GM23338 (cell line): Measurements from ENCODE around the gene CD82. TPM values are rescaled to one million over a fixed set of nuclear protein-coding genes. Genes with fewer than 3 reads are reported as not detected.

Experiments
- ATAC-seq: fragments of 200-7000 bp; cut with Tn5 transposase; 3 replicates; pipeline ENCODE4 v1.9.1; 2020
- DNase-seq: peaks from one replicate; pipeline ENCODE4 v3.0.0-alpha.2; 2015; ENCODE audit warnings: low spot score
- H2AFZ ChIP-seq: fragments of 200-600 bp; sonication (generic); 2 replicates; pipeline ENCODE4 v1.8.0; 2016; ENCODE audit warnings: antibody characterized with exemption, mild to moderate bottlenecking, moderate library complexity
- H3F3A ChIP-seq: fragments of 200-600 bp; sonication (generic); replicated peaks from 2 replicates; pipeline ENCODE4 v1.8.0; 2017; ENCODE audit warnings: antibody characterized with exemption, mixed run types, low read depth
- H3K27ac ChIP-seq: fragments of 200-600 bp; sonication (generic); 2 replicates; pipeline ENCODE4 v1.6.1; 2016; ENCODE audit warnings: low read depth
- H3K27me3 ChIP-seq: fragments of 200-600 bp; sonication (generic); 2 replicates; pipeline ENCODE4 v1.8.0; 2016; ENCODE audit warnings: mild to moderate bottlenecking, mixed run types, moderate library complexity; ENCODE audit not compliant: insufficient read depth
- H3K36me3 ChIP-seq: fragments of 200-600 bp; sonication (generic); 2 replicates; pipeline ENCODE4 v1.8.0; 2016; ENCODE audit warnings: mild to moderate bottlenecking; ENCODE audit not compliant: insufficient read depth
- H3K4me1 ChIP-seq: fragments of 200-600 bp; sonication (generic); 2 replicates; pipeline ENCODE4 v1.8.0; 2016; ENCODE audit warnings: mild to moderate bottlenecking, moderate library complexity; ENCODE audit not compliant: insufficient read depth
- H3K4me2 ChIP-seq: fragments of 200-600 bp; sonication (generic); 2 replicates; pipeline ENCODE4 v1.7.1; 2017; ENCODE audit warnings: mixed run types
- H3K4me3 ChIP-seq: fragments of 200-600 bp; sonication (generic); 2 replicates; pipeline ENCODE4 v1.6.1; 2016; ENCODE audit warnings: mixed run types
- H3K79me2 ChIP-seq: fragments of 200-600 bp; sonication (generic); replicated peaks from 2 replicates; pipeline ENCODE4 v1.8.0; 2017; ENCODE audit warnings: mild to moderate bottlenecking; ENCODE audit not compliant: insufficient read depth
- H3K9me2 ChIP-seq: fragments of 200-600 bp; sonication (generic); 2 replicates; pipeline ENCODE4 v1.8.0; 2017; ENCODE audit not compliant: insufficient read depth
- H4K20me1 ChIP-seq: fragments of 200-600 bp; sonication (generic); replicated peaks from 2 replicates; pipeline ENCODE4 v1.8.0; 2017; ENCODE audit warnings: mild to moderate bottlenecking; ENCODE audit not compliant: insufficient read depth
- H3K27ac Mint-ChIP-seq: 2 replicates; pipeline ENCODE4 v1.8.0; 2020; ENCODE audit warnings: inconsistent platforms, mild to moderate bottlenecking, moderate library complexity, mixed read lengths
- H3K27me3 Mint-ChIP-seq: 3 replicates; pipeline ENCODE4 v1.8.0; 2022; ENCODE audit warnings: low read depth, mild to moderate bottlenecking, moderate library complexity, mixed read lengths, inconsistent platforms; ENCODE audit not compliant: insufficient read depth, poor library complexity
- H3K36me3 Mint-ChIP-seq: 3 replicates; pipeline ENCODE4 v1.8.0; 2021; ENCODE audit warnings: low read depth, mild to moderate bottlenecking, inconsistent platforms, moderate library complexity, mixed read lengths
- H3K4me1 Mint-ChIP-seq: 3 replicates; pipeline ENCODE4 v1.8.0; 2020; ENCODE audit warnings: mild to moderate bottlenecking, inconsistent platforms, mixed read lengths
- H3K4me3 Mint-ChIP-seq: 3 replicates; pipeline ENCODE4 v1.8.0; 2021; ENCODE audit warnings: moderate library complexity, mild to moderate bottlenecking, inconsistent platforms, mixed read lengths
- H3K9me3 Mint-ChIP-seq: 3 replicates; pipeline ENCODE4 v1.8.0; 2020; ENCODE audit warnings: moderate library complexity, mild to moderate bottlenecking, inconsistent platforms, mixed read lengths
- ETS1 ChIP-seq: IDR thresholded peaks from 2 replicates; pipeline ENCODE4 v1.6.1; 2016; ENCODE audit warnings: antibody characterized with exemption
- EZH2 ChIP-seq: fragments of 200-600 bp; sonication (generic); IDR thresholded peaks from one replicate; pipeline ENCODE4 v1.8.0; 2017; ENCODE audit warnings: antibody characterized with exemption, mild to moderate bottlenecking, low read depth; ENCODE audit not compliant: unreplicated experiment
- EZH2phosphoT487 ChIP-seq: fragments of 200-600 bp; sonication (generic); IDR thresholded peaks from one replicate; pipeline ENCODE4 v1.8.1; 2018; ENCODE audit warnings: antibody characterized with exemption; ENCODE audit not compliant: unreplicated experiment
- JUNB ChIP-seq: IDR thresholded peaks from one replicate; pipeline ENCODE4 v1.6.1; 2016; ENCODE audit warnings: antibody characterized with exemption; ENCODE audit not compliant: unreplicated experiment
- polyA plus RNA-seq: library from polyadenylated mRNA; unstranded; fragments of >200 nt; fragmentation: Nextera tagmentation; extraction: Ambion mirVana; gene quantifications from 2 replicates; pipeline ENCODE4 v1.2.1, GENCODE V29; 2016
- total RNA-seq: library from RNA; depleted of rRNA; stranded (reverse); fragments of >200 nt; shearing (Covaris generic); gene quantifications from 2 replicates; pipeline ENCODE4 v1.2.3, GENCODE V29; 2014
- TF ChIP-seq, protein P1 (sequence below), 2 experiments: fragments of 200-600 bp in 1 of 2; sonication (generic) in 1 of 2; conservative IDR thresholded peaks; 2 replicates each; pipeline versions ENCODE4 v1.5.1 to v1.6.1; 2016 to 2017; ENCODE audit warnings: antibody characterized with exemption in 2 of 2, low read depth in 2 of 2, mild to moderate bottlenecking in 2 of 2, moderate library complexity in 1 of 2
- TF ChIP-seq, protein P2 (sequence below): fragments of 250-450 bp; sonication (Bioruptor Pico); IDR thresholded peaks from 2 replicates; pipeline ENCODE4 v1.5.0; 2020; ENCODE audit warnings: mild to moderate bottlenecking, moderate library complexity
- TF ChIP-seq, protein P3 (sequence below): IDR thresholded peaks from one replicate; pipeline ENCODE4 v1.6.1; 2018; ENCODE audit warnings: antibody characterized with exemption; ENCODE audit not compliant: unreplicated experiment

CD82 gene
- total and polyA plus RNA-seq, 2 experiments from 2014 or later = 4.4 to 4.9 TPM

DNA sequence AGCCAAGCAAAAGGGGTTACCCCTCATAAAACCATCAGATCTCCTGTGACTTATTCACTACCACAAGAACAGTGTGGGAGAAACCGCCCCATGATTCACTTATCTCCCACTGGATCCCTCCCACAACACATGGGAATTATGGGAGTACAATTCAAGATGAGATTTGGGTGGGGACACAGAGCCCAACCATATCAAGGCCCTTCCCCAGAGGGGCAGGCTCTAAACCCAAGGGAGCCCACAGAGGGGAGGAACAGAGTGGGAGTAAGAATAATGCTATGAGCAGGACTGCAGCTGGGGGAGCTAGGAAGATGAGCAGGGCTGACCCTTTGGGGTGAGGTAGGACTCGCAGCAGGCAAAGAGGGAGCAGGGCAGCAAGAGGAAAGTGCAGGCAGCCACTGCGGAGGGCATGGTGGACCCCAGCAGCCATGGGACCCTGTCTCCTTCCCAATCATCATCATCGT, 59.3 kb downstream of the CD82 start (continued):
- TF ChIP-seq, protein P1, sequence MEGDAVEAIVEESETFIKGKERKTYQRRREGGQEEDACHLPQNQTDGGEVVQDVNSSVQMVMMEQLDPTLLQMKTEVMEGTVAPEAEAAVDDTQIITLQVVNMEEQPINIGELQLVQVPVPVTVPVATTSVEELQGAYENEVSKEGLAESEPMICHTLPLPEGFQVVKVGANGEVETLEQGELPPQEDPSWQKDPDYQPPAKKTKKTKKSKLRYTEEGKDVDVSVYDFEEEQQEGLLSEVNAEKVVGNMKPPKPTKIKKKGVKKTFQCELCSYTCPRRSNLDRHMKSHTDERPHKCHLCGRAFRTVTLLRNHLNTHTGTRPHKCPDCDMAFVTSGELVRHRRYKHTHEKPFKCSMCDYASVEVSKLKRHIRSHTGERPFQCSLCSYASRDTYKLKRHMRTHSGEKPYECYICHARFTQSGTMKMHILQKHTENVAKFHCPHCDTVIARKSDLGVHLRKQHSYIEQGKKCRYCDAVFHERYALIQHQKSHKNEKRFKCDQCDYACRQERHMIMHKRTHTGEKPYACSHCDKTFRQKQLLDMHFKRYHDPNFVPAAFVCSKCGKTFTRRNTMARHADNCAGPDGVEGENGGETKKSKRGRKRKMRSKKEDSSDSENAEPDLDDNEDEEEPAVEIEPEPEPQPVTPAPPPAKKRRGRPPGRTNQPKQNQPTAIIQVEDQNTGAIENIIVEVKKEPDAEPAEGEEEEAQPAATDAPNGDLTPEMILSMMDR (conservative IDR thresholded peaks at IDR 0.05; ENCODE audit: low read depth in 2 of 2) = no peak

DNA sequence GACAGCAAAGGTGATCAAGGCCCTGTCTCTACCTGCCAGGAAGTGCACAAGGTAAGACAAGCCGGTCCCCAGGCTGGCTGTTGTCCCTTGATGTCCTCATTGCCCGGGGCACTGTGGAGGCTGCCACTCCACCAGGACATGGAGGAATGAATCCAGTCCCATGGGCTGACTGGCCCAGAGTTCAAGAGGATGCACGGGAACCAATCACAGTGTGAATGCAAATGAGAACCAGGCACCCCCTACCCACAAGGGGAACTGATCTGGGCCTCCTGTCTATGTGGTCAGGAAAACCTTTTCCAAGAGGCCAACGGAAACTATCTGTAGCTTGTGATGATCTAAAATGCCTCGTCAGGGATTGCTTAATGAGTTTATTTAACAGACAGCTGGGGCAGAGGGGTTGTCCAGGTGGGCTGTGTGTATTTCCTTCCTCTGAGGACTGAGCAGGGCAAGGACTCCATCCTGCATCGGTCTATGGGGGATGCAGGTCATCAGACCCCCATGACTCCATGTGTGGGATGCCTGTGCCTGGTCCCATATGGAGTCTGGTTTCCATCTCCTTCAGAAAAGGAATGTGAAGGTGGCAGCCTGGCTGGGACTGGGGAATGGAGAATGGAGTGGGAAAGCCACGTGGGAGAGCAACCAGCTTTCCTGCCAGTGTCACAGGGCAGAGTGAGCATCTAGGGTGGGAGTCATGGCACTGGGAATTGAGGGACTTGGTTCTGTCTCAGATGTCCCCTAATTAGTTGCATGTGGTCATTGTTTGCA, 60.5 kb downstream of the CD82 start:
- Mint-ChIP-seq H3K4me1 (peaks cover 13% of the 10 kb centered on the region), H3K4me3 (no peak overlapping the region), H3K36me3 (no peaks in the 10 kb centered on the region), H3K27ac (no peak overlapping the region), H3K9me3 (peaks cover 5% of the 10 kb centered on the region; the same call in 2 of the 3 replicates), H3K27me3 (peaks cover 28% of the 10 kb centered on the region)
- H3K36me3 ChIP-seq = no peaks in the 10 kb centered on the region
- no peak overlapping the region for H2AFZ ChIP-seq
- no peaks in the 10 kb centered on the region for H4K20me1 ChIP-seq
- H3K4me2 ChIP-seq = no peak overlapping the region
- no peak overlapping the region for H3K4me3 ChIP-seq
- H3K27me3 ChIP-seq = peaks cover 11% of the 10 kb centered on the region; the same call in 1 of the 2 replicates
- peaks cover 8% of the 10 kb centered on the region; the same call in 1 of the 2 replicates for H3K4me1 ChIP-seq
- H3K27ac ChIP-seq = no peak overlapping the region
- H3F3A ChIP-seq = no peaks in the 10 kb centered on the region
- DNase-seq (no peak), ATAC-seq (no peak)
- H3K9me2 ChIP-seq = no peaks in the 10 kb centered on the region
- H3K79me2 ChIP-seq = no peaks in the 10 kb centered on the region
- TF ChIP-seq, protein P2, sequence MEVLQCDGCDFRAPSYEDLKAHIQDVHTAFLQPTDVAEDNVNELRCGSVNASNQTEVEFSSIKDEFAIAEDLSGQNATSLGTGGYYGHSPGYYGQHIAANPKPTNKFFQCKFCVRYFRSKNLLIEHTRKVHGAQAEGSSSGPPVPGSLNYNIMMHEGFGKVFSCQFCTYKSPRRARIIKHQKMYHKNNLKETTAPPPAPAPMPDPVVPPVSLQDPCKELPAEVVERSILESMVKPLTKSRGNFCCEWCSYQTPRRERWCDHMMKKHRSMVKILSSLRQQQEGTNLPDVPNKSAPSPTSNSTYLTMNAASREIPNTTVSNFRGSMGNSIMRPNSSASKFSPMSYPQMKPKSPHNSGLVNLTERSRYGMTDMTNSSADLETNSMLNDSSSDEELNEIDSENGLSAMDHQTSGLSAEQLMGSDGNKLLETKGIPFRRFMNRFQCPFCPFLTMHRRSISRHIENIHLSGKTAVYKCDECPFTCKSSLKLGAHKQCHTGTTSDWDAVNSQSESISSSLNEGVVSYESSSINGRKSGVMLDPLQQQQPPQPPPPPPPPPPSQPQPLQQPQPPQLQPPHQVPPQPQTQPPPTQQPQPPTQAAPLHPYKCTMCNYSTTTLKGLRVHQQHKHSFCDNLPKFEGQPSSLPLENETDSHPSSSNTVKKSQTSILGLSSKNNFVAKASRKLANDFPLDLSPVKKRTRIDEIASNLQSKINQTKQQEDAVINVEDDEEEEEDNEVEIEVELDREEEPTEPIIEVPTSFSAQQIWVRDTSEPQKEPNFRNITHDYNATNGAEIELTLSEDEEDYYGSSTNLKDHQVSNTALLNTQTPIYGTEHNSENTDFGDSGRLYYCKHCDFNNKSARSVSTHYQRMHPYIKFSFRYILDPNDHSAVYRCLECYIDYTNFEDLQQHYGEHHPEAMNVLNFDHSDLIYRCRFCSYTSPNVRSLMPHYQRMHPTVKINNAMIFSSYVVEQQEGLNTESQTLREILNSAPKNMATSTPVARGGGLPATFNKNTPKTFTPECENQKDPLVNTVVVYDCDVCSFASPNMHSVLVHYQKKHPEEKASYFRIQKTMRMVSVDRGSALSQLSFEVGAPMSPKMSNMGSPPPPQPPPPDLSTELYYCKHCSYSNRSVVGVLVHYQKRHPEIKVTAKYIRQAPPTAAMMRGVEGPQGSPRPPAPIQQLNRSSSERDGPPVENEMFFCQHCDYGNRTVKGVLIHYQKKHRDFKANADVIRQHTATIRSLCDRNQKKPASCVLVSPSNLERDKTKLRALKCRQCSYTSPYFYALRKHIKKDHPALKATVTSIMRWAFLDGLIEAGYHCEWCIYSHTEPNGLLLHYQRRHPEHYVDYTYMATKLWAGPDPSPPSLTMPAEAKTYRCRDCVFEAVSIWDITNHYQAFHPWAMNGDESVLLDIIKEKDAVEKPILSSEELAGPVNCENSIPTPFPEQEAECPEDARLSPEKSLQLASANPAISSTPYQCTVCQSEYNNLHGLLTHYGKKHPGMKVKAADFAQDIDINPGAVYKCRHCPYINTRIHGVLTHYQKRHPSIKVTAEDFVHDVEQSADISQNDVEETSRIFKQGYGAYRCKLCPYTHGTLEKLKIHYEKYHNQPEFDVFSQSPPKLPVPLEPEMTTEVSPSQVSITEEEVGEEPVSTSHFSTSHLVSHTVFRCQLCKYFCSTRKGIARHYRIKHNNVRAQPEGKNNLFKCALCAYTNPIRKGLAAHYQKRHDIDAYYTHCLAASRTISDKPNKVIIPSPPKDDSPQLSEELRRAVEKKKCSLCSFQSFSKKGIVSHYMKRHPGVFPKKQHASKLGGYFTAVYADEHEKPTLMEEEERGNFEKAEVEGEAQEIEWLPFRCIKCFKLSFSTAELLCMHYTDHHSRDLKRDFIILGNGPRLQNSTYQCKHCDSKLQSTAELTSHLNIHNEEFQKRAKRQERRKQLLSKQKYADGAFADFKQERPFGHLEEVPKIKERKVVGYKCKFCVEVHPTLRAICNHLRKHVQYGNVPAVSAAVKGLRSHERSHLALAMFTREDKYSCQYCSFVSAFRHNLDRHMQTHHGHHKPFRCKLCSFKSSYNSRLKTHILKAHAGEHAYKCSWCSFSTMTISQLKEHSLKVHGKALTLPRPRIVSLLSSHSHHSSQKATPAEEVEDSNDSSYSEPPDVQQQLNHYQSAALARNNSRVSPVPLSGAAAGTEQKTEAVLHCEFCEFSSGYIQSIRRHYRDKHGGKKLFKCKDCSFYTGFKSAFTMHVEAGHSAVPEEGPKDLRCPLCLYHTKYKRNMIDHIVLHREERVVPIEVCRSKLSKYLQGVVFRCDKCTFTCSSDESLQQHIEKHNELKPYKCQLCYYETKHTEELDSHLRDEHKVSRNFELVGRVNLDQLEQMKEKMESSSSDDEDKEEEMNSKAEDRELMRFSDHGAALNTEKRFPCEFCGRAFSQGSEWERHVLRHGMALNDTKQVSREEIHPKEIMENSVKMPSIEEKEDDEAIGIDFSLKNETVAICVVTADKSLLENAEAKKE (CRISPR knock-in tag) = no peak
- TF ChIP-seq EZH2phosphoT487 = no peak
- TF ChIP-seq, protein P3, sequence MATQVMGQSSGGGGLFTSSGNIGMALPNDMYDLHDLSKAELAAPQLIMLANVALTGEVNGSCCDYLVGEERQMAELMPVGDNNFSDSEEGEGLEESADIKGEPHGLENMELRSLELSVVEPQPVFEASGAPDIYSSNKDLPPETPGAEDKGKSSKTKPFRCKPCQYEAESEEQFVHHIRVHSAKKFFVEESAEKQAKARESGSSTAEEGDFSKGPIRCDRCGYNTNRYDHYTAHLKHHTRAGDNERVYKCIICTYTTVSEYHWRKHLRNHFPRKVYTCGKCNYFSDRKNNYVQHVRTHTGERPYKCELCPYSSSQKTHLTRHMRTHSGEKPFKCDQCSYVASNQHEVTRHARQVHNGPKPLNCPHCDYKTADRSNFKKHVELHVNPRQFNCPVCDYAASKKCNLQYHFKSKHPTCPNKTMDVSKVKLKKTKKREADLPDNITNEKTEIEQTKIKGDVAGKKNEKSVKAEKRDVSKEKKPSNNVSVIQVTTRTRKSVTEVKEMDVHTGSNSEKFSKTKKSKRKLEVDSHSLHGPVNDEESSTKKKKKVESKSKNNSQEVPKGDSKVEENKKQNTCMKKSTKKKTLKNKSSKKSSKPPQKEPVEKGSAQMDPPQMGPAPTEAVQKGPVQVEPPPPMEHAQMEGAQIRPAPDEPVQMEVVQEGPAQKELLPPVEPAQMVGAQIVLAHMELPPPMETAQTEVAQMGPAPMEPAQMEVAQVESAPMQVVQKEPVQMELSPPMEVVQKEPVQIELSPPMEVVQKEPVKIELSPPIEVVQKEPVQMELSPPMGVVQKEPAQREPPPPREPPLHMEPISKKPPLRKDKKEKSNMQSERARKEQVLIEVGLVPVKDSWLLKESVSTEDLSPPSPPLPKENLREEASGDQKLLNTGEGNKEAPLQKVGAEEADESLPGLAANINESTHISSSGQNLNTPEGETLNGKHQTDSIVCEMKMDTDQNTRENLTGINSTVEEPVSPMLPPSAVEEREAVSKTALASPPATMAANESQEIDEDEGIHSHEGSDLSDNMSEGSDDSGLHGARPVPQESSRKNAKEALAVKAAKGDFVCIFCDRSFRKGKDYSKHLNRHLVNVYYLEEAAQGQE = no peak
- no peak for TF ChIP-seq JUNB
- no peak for TF ChIP-seq ETS1
- no peak for TF ChIP-seq EZH2
- TF ChIP-seq, protein P1 (conservative IDR thresholded peaks at IDR 0.05; ENCODE audit: low read depth in 2 of 2) = no peak
